ENCODE measurements around the gene HEATR9.

HEATR9 gene

DNA sequence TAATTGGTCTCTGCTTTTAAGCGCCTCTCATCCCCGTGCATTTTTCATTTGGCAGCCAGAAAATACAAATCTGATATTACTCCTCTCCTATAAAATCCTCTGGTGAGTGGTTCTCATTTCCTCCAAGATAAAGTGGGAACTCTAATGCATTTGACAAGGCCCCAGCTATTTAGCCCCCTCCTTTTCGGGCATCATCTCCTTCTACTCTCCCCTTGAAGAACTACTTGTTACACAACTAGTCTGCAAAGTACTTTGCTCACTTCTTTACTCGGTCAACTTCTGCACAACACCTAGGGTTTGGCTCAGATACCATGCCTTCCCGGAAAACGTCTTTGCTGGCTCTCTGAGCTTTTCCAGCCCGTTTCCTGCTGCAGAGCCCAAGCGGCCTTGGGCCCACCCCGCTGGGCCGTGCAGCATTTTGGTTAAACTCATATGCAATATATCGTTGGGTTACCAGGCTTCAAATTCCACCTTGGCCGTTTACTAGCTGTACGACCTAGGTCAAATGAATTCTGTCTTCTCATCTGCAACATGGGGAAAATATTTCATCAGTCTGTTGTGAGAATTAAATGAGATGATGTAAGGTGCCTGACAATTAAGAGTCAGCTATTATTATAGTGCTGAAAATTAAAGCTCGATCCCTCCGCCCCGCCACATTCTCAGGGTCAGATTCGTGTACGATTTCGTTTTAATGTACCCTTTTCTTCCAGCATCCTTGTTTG, 60.3 kb downstream of the HEATR9 start:
- DNase-seq (ENCODE audit: insufficient read length, low spot score), result no peak
- TF ChIP-seq, protein P1, sequence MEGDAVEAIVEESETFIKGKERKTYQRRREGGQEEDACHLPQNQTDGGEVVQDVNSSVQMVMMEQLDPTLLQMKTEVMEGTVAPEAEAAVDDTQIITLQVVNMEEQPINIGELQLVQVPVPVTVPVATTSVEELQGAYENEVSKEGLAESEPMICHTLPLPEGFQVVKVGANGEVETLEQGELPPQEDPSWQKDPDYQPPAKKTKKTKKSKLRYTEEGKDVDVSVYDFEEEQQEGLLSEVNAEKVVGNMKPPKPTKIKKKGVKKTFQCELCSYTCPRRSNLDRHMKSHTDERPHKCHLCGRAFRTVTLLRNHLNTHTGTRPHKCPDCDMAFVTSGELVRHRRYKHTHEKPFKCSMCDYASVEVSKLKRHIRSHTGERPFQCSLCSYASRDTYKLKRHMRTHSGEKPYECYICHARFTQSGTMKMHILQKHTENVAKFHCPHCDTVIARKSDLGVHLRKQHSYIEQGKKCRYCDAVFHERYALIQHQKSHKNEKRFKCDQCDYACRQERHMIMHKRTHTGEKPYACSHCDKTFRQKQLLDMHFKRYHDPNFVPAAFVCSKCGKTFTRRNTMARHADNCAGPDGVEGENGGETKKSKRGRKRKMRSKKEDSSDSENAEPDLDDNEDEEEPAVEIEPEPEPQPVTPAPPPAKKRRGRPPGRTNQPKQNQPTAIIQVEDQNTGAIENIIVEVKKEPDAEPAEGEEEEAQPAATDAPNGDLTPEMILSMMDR (IDR thresholded peaks at IDR 0.05; ENCODE audit: insufficient read depth, missing control alignments), result no peak
- FAIRE-seq, result no peak

DNA sequence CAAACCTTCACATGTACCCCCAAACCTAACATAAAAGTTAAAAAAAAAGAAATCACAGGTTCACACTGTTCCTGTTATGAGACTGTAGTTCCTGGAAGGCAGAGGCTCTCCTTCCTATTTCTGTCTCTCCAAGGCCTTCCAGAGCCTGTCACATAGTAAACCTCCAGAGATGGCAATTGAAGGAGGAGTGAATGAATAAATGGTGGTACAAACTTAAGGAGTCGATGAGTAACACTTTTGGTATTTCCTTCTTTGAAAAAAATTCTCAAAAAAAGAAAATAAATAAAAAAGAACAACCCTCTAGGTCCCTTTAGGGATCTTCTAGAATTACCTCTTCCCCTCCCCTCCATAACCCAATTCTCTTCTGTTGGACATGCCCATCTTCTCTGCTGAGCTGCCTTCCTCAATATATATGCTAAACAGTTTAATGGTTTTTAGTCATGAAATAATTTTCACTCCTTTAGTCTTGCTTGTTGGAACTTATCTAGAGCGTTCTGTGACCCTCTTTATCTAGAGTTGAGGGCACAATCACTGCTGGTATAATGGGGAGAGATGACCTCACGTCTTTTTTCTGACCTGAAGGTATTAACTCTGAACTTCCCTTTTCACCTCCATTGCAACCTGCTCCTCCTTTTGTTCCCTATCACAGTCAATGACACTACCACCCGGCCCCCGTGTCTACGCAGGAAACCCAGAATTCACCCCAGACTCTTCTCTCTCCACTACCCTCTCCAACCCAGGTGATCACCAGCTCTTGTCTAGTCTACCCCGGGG, 61.1 kb downstream of the HEATR9 start:
- DNase-seq (ENCODE audit: insufficient read length, low spot score) (no peak), FAIRE-seq (no peak)
- TF ChIP-seq, protein P1 (IDR thresholded peaks at IDR 0.05; ENCODE audit: insufficient read depth, missing control alignments), result no peak
